Measurements from ENCODE around the gene PCDH19. TPM values are rescaled to one million over a fixed set of nuclear protein-coding genes. Genes with fewer than 3 reads are reported as not detected.

Gene PCDH19
- total RNA-seq, 1 donor from 2014 or later: 0.38 TPM

GRCh38 chrX:100407147-100407783, 2.8 kb downstream of the PCDH19 start:
- no peak for TF ChIP-seq CTCF (IDR thresholded peaks at IDR 0.05; ENCODE audit: borderline replicate concordance)
- no peak for DNase-seq
- H3K9me3 ChIP-seq (replicated peaks): no peaks in the 10 kb centered on the region
- H3K4me1 ChIP-seq: peaks cover 27% of the 10 kb centered on the region
- no peak overlapping the region for H3K4me3 ChIP-seq
- intact Hi-C loops (cut with micrococcal nuclease): no loop called here
- no peak overlapping the region for H3K27ac ChIP-seq (replicated peaks)
- peaks cover 62% of the 10 kb centered on the region for H3K27me3 ChIP-seq (ENCODE audit: low read depth)
- H3K36me3 ChIP-seq: no peaks in the 10 kb centered on the region

GRCh38 chrX:100405424-100405823, 4.6 kb downstream of the PCDH19 start:
- Histone ChIP-seq H3K4me1 (peaks cover 18% of the 10 kb centered on the region), H3K9me3 (replicated peaks) (no peaks in the 10 kb centered on the region), H3K36me3 (no peaks in the 10 kb centered on the region), H3K27ac (replicated peaks) (no peak overlapping the region), H3K4me3 (no peak overlapping the region), H3K27me3 (ENCODE audit: low read depth) (peaks cover 48% of the 10 kb centered on the region)
- intact Hi-C loops (cut with micrococcal nuclease): no loop called here
- no peak for TF ChIP-seq CTCF (IDR thresholded peaks at IDR 0.05; ENCODE audit: borderline replicate concordance)
- no peak for DNase-seq

GRCh38 chrX:100404851-100405250, 5.2 kb downstream of the PCDH19 start:
- intact Hi-C loops (cut with micrococcal nuclease): no loop called here
- DNase-seq: no peak
- no peak for TF ChIP-seq CTCF (IDR thresholded peaks at IDR 0.05; ENCODE audit: borderline replicate concordance)
- peaks cover 17% of the 10 kb centered on the region for H3K4me1 ChIP-seq
- no peaks in the 10 kb centered on the region for H3K9me3 ChIP-seq (replicated peaks)
- H3K27ac ChIP-seq (replicated peaks): no peak overlapping the region
- no peaks in the 10 kb centered on the region for H3K36me3 ChIP-seq
- no peak overlapping the region for H3K4me3 ChIP-seq
- peaks cover 48% of the 10 kb centered on the region for H3K27me3 ChIP-seq (ENCODE audit: low read depth)

DNA sequence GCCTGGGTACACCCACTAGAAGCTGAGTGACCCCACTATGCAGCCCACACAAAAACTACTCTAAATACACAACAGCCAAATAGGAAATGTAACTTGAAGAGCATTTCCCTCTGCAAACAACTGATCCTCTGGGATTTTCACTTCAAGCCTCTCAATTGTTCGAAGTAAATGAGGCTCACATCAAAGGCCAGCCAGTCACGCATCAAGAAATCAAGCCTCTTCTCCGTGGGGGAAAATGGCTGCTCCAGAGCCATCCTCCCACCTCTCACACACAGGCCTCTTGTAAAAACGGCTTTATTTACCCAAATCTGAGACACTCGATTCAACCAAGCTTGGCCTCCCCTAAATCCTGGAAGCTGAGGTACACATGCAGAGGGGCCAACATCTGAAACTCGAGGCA, 14.3 kb downstream of the PCDH19 start:
- no peak overlapping the region for H3K4me3 ChIP-seq
- H3K9me3 ChIP-seq (replicated peaks): no peaks in the 10 kb centered on the region
- H3K27ac ChIP-seq (replicated peaks): no peak overlapping the region
- H3K27me3 ChIP-seq (ENCODE audit: low read depth): no peaks in the 10 kb centered on the region
- no peaks in the 10 kb centered on the region for H3K36me3 ChIP-seq
- intact Hi-C loops (cut with micrococcal nuclease): no loop called here
- H3K4me1 ChIP-seq: no peaks in the 10 kb centered on the region
- no peak for TF ChIP-seq CTCF (IDR thresholded peaks at IDR 0.05; ENCODE audit: borderline replicate concordance)
- DNase-seq: no peak

GRCh38 chrX:100381619-100382018, 28.5 kb downstream of the PCDH19 start:
- intact Hi-C loops (cut with micrococcal nuclease): no loop called here
- no peak for TF ChIP-seq CTCF (IDR thresholded peaks at IDR 0.05; ENCODE audit: borderline replicate concordance)
- no peak for DNase-seq
- H3K36me3 ChIP-seq: no peaks in the 10 kb centered on the region
- H3K27ac ChIP-seq (replicated peaks): no peak overlapping the region
- no peaks in the 10 kb centered on the region for H3K9me3 ChIP-seq (replicated peaks)
- H3K4me1 ChIP-seq: no peaks in the 10 kb centered on the region
- no peak overlapping the region for H3K4me3 ChIP-seq
- H3K27me3 ChIP-seq (ENCODE audit: low read depth): no peaks in the 10 kb centered on the region
